ENCODE measurements around the gene ITGAD. TPM values are rescaled to one million over a fixed set of nuclear protein-coding genes. Genes with fewer than 3 reads are reported as not detected.

The ITGAD gene
- total and polyA plus RNA-seq, 2 of the 13 experiments (the other 11 are each of a cell fraction or from before 2014, with no cell fraction given): not detected

- TF ChIP-seq, protein P1, sequence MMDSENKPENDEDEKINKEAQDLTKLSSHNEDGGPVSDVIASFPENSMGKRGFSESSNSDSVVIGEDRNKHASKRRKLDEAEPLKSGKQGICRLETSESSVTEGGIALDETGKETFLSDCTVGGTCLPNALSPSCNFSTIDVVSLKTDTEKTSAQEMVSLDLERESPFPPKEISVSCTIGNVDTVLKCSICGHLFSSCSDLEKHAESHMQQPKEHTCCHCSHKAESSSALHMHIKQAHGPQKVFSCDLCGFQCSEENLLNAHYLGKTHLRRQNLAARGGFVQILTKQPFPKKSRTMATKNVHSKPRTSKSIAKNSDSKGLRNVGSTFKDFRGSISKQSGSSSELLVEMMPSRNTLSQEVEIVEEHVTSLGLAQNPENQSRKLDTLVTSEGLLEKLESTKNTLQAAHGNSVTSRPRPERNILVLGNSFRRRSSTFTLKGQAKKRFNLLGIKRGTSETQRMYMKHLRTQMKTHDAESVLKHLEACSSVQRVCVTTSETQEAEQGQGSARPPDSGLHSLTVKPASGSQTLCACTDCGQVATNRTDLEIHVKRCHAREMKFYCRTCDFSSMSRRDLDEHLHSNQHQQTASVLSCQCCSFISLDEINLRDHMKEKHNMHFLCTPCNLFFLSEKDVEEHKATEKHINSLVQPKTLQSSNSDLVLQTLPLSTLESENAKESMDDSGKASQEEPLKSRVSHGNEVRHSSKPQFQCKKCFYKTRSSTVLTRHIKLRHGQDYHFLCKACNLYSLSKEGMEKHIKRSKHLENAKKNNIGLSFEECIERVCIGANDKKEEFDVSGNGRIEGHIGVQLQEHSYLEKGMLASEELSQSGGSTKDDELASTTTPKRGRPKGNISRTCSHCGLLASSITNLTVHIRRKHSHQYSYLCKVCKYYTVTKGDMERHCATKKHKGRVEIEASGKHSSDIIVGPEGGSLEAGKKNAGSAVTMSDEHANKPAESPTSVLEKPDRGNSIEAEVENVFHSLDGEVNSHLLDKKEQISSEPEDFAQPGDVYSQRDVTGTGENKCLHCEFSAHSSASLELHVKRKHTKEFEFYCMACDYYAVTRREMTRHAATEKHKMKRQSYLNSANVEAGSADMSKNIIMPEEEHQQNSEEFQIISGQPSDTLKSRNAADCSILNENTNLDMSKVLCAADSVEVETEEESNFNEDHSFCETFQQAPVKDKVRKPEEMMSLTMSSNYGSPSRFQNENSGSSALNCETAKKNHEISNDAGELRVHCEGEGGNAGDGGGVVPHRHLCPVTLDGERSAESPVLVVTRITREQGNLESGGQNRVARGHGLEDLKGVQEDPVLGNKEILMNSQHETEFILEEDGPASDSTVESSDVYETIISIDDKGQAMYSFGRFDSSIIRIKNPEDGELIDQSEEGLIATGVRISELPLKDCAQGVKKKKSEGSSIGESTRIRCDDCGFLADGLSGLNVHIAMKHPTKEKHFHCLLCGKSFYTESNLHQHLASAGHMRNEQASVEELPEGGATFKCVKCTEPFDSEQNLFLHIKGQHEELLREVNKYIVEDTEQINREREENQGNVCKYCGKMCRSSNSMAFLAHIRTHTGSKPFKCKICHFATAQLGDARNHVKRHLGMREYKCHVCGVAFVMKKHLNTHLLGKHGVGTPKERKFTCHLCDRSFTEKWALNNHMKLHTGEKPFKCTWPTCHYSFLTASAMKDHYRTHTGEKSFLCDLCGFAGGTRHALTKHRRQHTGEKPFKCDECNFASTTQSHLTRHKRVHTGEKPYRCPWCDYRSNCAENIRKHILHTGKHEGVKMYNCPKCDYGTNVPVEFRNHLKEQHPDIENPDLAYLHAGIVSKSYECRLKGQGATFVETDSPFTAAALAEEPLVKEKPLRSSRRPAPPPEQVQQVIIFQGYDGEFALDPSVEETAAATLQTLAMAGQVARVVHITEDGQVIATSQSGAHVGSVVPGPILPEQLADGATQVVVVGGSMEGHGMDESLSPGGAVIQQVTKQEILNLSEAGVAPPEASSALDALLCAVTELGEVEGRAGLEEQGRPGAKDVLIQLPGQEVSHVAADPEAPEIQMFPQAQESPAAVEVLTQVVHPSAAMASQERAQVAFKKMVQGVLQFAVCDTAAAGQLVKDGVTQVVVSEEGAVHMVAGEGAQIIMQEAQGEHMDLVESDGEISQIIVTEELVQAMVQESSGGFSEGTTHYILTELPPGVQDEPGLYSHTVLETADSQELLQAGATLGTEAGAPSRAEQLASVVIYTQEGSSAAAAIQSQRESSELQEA (CRISPR knock-in tag; IDR thresholded peaks at IDR 0.05; ENCODE audit: not compliant biosample characterization): peak; percentile 69
- TF ChIP-seq, protein P2, sequence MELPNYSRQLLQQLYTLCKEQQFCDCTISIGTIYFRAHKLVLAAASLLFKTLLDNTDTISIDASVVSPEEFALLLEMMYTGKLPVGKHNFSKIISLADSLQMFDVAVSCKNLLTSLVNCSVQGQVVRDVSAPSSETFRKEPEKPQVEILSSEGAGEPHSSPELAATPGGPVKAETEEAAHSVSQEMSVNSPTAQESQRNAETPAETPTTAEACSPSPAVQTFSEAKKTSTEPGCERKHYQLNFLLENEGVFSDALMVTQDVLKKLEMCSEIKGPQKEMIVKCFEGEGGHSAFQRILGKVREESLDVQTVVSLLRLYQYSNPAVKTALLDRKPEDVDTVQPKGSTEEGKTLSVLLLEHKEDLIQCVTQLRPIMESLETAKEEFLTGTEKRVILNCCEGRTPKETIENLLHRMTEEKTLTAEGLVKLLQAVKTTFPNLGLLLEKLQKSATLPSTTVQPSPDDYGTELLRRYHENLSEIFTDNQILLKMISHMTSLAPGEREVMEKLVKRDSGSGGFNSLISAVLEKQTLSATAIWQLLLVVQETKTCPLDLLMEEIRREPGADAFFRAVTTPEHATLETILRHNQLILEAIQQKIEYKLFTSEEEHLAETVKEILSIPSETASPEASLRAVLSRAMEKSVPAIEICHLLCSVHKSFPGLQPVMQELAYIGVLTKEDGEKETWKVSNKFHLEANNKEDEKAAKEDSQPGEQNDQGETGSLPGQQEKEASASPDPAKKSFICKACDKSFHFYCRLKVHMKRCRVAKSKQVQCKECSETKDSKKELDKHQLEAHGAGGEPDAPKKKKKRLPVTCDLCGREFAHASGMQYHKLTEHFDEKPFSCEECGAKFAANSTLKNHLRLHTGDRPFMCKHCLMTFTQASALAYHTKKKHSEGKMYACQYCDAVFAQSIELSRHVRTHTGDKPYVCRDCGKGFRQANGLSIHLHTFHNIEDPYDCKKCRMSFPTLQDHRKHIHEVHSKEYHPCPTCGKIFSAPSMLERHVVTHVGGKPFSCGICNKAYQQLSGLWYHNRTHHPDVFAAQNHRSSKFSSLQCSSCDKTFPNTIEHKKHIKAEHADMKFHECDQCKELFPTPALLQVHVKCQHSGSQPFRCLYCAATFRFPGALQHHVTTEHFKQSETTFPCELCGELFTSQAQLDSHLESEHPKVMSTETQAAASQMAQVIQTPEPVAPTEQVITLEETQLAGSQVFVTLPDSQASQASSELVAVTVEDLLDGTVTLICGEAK (IDR thresholded peaks at IDR 0.05): no peak
- TF ChIP-seq, protein P2 (CRISPR knock-in tag; IDR thresholded peaks at IDR 0.05): 0 out of 2 replicates have a peak, but pooled peaks have one; percentile 36
- TF ChIP-seq ARHGAP35 (CRISPR knock-in tag; IDR thresholded peaks at IDR 0.05; ENCODE audit: borderline replicate concordance) (peak; percentile 58; the same call in 1 of the 2 replicates), ZBTB38 (CRISPR knock-in tag; IDR thresholded peaks at IDR 0.05) (no peak), ZFP36 (IDR thresholded peaks at IDR 0.05; ENCODE audit: borderline replicate concordance, low read depth, low read length, partially characterized antibody) (no peak), ATF4 (CRISPR knock-in tag; IDR thresholded peaks at IDR 0.05) (0 out of 4 replicates have a peak, but pooled peaks of 1 of the 2 experiments have one; percentile 42), TRIM24 (CRISPR knock-in tag; IDR thresholded peaks at IDR 0.05) (0 out of 2 replicates have a peak, but pooled peaks have one; percentile 25)
Observed at GRCh38 chr16:31453255-31454204, 60.4 kb downstream of the ITGAD start (continued).

Measured in HepG2 (cell line).